GM18858 (cell line): ENCODE measurements around the gene F2R.
"Not testable (repeated sequence)": the region's sequence is repeated elsewhere in the genome, so short reads cannot be mapped to it uniquely, and the experiment has no call there.

Source experiments
- ATAC-seq: cut with Tn5 transposase; IDR thresholded peaks from one replicate; pipeline ENCODE4 v1.9.1; 2021; ENCODE audit not compliant: unreplicated experiment

Gene F2R

GRCh38 chr5:76717222-76718083 is 1.5 kb downstream of the F2R start:
- no peak for ATAC-seq

GRCh38 chr5:76718381-76718832 is 2.5 kb downstream of the F2R start:
- ATAC-seq: no peak

DNA sequence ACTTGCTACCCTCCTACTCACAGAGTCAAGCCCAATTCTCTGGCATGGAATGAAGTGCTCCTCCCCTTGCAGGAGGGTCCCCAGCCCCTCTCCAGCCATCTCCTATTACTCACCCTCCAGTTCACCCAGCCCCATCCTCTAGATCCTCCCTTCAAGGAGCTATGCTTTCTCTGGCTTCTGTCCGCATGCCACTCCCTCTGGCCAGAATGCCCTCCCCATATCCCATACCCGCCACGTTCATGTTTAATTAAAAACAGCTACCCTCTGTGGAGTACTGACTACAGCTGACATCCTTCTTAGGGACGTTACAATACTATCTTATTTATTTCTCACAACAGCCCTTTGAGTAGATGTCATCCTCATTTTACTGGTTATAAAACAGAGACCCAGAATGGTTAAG is 3.0 kb downstream of the F2R start:
- ATAC-seq: no peak

GRCh38 chr5:76720988-76721569 is 5.2 kb downstream of the F2R start:
- peak; percentile 93 for ATAC-seq

- no peak for ATAC-seq
Observed at GRCh38 chr5:76723266-76723665, 7.3 kb downstream of the F2R start.

DNA sequence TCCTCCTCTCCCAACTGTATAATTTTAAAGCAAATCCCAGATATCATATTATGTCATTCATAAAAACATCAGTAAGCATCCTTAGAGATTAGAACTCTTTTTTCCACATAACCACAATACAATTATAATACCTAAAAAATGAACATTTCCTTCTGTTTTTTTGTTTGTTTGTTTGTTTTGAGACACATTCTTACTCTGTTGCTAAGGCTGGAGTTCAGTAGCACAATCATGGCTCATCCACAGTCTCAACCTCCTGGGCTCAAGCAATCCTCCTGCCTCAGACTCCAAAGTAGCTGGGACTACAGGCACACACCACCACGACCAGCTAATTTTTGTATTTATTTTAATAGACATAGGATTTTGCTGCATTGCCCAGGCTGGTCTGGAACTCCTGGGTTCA is 8.0 kb downstream of the F2R start:
- ATAC-seq: no peak

DNA sequence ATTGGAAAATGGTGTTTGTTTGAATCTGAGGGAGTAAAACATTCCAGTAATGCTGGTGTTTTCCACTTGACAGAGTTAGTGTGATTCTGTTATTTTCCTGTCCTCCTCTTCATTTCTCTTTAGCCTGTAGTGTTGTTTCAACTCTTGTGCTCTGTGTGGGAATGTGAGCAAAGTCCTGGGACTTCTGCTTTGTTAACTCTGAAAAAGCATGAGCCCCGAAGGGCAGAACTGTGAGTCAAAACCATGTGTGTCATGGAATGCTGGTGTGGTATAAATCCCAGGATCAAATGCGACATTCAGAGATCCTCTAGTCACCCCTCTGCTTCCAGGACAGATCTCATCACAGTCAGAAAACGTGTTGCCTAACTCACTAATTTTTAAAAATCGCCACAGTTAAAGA is 8.9 kb downstream of the F2R start:
- ATAC-seq: no peak

GRCh38 chr5:76728965-76729364 is 13.0 kb downstream of the F2R start:
- ATAC-seq: no peak

- ATAC-seq: no peak
Observed at GRCh38 chr5:76729373-76730290, 13.7 kb downstream of the F2R start.

DNA sequence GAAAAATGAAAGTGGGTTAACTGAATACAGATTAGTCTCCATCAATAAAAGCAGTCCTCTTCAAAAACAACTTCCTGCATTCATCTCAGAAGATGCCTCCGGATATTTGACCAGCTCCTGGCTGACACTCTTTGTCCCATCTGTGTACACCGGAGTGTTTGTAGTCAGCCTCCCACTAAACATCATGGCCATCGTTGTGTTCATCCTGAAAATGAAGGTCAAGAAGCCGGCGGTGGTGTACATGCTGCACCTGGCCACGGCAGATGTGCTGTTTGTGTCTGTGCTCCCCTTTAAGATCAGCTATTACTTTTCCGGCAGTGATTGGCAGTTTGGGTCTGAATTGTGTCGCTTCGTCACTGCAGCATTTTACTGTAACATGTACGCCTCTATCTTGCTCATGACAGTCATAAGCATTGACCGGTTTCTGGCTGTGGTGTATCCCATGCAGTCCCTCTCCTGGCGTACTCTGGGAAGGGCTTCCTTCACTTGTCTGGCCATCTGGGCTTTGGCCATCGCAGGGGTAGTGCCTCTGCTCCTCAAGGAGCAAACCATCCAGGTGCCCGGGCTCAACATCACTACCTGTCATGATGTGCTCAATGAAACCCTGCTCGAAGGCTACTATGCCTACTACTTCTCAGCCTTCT is 16.6 kb downstream of the F2R start:
- no peak for ATAC-seq

DNA sequence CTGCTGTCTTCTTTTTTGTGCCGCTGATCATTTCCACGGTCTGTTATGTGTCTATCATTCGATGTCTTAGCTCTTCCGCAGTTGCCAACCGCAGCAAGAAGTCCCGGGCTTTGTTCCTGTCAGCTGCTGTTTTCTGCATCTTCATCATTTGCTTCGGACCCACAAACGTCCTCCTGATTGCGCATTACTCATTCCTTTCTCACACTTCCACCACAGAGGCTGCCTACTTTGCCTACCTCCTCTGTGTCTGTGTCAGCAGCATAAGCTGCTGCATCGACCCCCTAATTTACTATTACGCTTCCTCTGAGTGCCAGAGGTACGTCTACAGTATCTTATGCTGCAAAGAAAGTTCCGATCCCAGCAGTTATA is 17.1 kb downstream of the F2R start:
- peak; percentile 51 for ATAC-seq

GRCh38 chr5:76735762-76736545 is 20.0 kb downstream of the F2R start:
- no peak for ATAC-seq

DNA sequence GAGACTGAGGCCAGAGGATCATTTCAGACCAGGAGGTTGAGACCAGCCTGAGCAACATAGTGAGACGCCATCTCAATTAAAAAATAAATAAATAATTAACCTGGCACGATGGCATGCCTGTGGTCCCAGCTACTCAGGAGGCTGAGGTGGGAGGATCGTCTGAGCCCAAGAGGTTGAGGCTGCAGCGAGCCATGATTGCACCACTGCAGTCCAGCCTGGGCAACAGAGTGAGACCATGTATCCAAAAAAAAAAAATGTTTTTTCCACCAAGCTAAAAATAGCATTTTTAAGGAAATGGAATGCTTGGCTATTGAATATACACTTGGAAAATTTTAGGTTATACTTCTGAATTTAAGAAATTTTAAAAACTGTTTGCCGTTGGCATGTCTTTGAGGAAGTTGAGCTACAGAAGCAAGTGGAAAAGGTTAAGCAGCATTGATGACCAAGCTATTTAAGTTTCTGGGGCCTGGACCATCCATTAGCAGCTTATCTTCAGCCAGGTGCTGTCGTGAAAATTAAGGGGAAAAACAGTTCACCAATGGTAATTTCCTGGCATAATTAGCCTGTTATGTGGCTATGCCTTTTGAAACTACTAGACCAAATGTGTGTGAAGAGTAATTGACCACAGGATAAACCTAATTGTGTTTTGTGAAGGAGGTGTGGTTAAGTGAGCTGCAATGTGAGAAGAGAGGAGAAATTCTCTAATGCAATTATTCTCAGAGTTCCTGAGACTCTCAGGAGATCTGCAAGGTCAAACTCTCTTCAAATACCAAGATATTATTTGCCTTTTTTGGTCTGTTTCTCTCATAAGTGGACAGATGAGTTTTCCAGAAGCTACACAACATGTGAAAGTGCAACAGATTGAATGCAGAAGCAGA is 21.0 kb downstream of the F2R start:
- peak; percentile 26 for ATAC-seq

- no peak for ATAC-seq
Observed at GRCh38 chr5:76737846-76738245, 21.9 kb downstream of the F2R start.

DNA sequence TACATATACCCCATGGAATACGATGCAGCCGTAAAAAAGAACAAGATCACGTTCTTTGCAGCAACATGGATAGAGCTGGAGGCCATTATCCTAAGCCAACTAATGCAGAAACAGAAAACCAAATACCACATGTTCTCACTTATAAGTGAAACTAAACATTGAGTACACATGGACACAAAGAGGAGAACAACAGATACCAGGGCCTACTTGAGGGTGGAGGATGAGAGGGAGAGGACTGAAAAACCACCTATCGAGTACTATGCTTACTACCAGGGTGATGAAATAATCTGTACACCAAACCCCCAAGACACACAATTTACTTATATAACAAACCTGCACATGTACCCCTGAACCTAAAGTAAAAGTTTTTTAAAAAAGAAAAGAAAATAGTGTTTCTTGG is 25.6 kb downstream of the F2R start:
- ATAC-seq: not testable (repeated sequence)

- no peak for ATAC-seq
Observed at GRCh38 chr5:76742583-76742982, 26.7 kb downstream of the F2R start.

GRCh38 chr5:76744632-76745031 is 28.7 kb downstream of the F2R start:
- ATAC-seq: no peak

- ATAC-seq: no peak
Observed at GRCh38 chr5:76745670-76746069, 29.7 kb downstream of the F2R start.

DNA sequence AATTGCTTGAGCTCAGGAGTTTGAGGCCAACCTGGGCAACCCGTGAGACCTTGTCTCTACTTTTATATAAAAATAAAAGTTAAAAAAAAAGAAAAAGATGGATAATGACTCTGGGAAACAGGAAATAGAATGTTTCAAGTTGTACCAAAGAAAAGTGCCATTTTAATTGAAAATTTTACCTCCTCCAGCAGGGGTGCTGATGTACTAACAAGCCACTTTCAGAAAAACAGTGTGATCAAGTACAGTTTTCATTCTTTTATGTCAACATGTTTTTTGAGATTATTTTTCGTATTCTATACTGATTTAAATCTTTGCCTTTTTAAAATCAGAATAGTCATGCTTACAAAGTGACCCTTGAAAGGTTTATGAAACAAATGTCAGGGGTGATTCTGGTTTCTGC is 30.8 kb downstream of the F2R start:
- no peak for ATAC-seq
